Ovary (tissue), 3 donors: ENCODE results near the gene STIM2.

ENCODE experiments used
- CTCF ChIP-seq, 3 donors: fragments of 450-650 bp in 2 of 3; fragments of 200-600 bp in 1 of 3; IDR thresholded peaks; one replicate each; pipeline versions ENCODE4 v1.5.1 to v1.8.0; 2016 to 2022; ENCODE audit warnings: antibody characterized with exemption in 3 of 3, mild to moderate bottlenecking in 1 of 3
- EP300 ChIP-seq: sonication (generic); formaldehyde crosslinking; IDR thresholded peaks from one replicate; pipeline ENCODE4 v1.6.1; 2017; ENCODE audit warnings: antibody characterized with exemption
- donor health status: DM: no; HTN: no; CAD: no.

GRCh38 chr4:26952891-26953290 lies 92.2 kb downstream of the STIM2 start:
- TF ChIP-seq CTCF (IDR thresholded peaks at IDR 0.05) (no peak), EP300 (no peak)
